ENCODE results near the gene HSD17B12. TPM values are rescaled to one million over a fixed set of nuclear protein-coding genes. Genes with fewer than 3 reads are reported as not detected.

Gene HSD17B12
- total RNA-seq, 1 experiment from 2014 or later = 112 TPM

DNA sequence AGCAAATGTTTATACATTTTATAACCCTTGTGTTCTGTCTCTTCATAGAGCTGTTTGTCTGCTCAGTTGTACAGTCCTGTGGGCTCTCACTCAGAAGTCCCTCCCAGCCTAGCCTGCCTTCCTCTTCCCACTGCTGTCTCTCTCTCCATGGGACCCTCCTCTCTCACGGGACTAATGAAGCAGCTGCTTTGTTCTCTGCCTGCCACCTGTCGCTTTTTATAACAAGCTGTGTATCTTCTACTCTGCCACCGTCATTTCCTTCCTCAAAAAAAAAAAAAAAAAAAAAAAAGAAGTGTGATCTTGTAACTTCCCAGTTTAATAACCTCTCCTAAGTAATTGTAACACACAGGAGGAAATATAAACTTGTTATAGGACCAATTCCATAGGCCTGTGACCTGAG lies 107.9 kb downstream of the HSD17B12 start:
- POLR2A ChIA-PET (ENCODE audit: unreplicated experiment) = interaction anchor here (0.6 kb wide), 1 partner anchor 160 kb away, joined by 7 read pairs; no protein-coding TSS in a partner anchor
- Histone ChIP-seq H2AFZ (no peak overlapping the region), H3F3A (ENCODE audit: insufficient read depth, low read depth) (no peaks in the 10 kb centered on the region), H3K9me3 (ENCODE audit: insufficient read depth, low read depth) (peaks cover 10% of the 10 kb centered on the region; the same call in 1 of the 2 replicates), H3K9me2 (ENCODE audit: insufficient read depth) (no peaks in the 10 kb centered on the region), H3K27me3 (ENCODE audit: insufficient read depth, low read depth) (no peaks in the 10 kb centered on the region), H3K79me2 (ENCODE audit: low read depth) (no peaks in the 10 kb centered on the region), H3K4me3 (no peak overlapping the region), H4K20me1 (ENCODE audit: insufficient read depth) (no peaks in the 10 kb centered on the region), H3K27ac (no peak overlapping the region), H3K36me3 (ENCODE audit: low read depth) (peaks cover 11% of the 10 kb centered on the region; the same call in 1 of the 2 replicates), H3K4me1 (replicated peaks; ENCODE audit: insufficient read depth) (peaks cover 11% of the 10 kb centered on the region), H3K4me2 (no peak overlapping the region)
- BruUV-seq (replicated peaks) = no TSS peak
- intact Hi-C loops (cut with micrococcal nuclease; ENCODE audit: unreplicated experiment) = no loop called here
- CTCF ChIA-PET = interaction anchor here (0.7 kb wide), 1 partner anchor 63 kb away, joined by 8 read pairs; no protein-coding TSS in a partner anchor
- no peak for DNase-seq
- TF ChIP-seq EZH2 (IDR thresholded peaks at IDR 0.05; ENCODE audit: low read depth) = no peak

DNA sequence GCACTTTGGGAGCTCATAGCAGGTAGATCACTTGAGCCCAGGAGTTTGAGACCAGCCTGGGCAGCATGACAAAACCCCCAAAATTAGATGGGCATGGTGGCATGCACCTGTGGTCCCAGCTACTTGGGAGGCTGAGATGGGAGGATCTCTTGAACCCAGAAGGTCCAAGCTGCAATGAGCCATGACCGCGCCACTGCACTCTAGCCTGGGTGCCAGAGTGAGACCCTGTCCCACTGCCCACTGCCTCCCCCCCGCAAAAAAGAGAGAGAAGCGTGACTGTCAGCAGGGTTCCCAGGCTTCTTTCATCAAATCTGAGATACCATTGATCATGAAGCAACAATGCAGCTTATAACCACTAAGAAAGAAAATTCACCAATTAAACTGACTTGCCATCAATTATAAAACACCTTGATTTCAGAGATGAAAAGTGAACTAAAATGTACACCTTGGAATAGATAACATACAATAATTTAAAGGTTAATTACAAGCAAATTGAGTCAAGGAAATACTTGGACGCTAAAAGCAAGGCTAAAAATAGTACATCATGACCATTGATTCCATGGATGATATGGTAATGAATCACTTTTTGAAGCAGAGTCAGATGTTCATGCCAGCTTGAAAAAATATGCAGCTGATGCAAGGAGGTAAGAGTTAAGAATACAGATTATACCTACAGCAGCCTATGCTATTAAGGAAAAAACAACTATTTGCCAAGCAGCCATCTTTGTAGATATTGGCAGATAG lies 109.3 kb downstream of the HSD17B12 start:
- TF ChIP-seq EZH2 (IDR thresholded peaks at IDR 0.05; ENCODE audit: low read depth) = no peak
- TF ChIP-seq, protein P1, sequence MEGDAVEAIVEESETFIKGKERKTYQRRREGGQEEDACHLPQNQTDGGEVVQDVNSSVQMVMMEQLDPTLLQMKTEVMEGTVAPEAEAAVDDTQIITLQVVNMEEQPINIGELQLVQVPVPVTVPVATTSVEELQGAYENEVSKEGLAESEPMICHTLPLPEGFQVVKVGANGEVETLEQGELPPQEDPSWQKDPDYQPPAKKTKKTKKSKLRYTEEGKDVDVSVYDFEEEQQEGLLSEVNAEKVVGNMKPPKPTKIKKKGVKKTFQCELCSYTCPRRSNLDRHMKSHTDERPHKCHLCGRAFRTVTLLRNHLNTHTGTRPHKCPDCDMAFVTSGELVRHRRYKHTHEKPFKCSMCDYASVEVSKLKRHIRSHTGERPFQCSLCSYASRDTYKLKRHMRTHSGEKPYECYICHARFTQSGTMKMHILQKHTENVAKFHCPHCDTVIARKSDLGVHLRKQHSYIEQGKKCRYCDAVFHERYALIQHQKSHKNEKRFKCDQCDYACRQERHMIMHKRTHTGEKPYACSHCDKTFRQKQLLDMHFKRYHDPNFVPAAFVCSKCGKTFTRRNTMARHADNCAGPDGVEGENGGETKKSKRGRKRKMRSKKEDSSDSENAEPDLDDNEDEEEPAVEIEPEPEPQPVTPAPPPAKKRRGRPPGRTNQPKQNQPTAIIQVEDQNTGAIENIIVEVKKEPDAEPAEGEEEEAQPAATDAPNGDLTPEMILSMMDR (conservative IDR thresholded peaks at IDR 0.05) = no peak
- H3K79me2 ChIP-seq (ENCODE audit: low read depth) = no peaks in the 10 kb centered on the region
- peak; percentile 3 to 69 for DNase-seq
- intact Hi-C loops (cut with micrococcal nuclease; ENCODE audit: unreplicated experiment) = no loop called here
- no peaks in the 10 kb centered on the region for H3K27me3 ChIP-seq (ENCODE audit: insufficient read depth, low read depth)
- H3K27ac ChIP-seq = peak overlapping the region; percentile 76
- H3K4me3 ChIP-seq = no peak overlapping the region
- 0 out of 2 replicates have a peak, but pooled peaks cover 5% of the 10 kb centered on the region for H3K36me3 ChIP-seq (ENCODE audit: low read depth)
- H3K4me2 ChIP-seq = peak overlapping the region; percentile 28; the same call in 1 of the 2 replicates
- ChIA-PET CTCF (no interaction called here), POLR2A (ENCODE audit: unreplicated experiment) (no interaction called here)
- no peaks in the 10 kb centered on the region for H3F3A ChIP-seq (ENCODE audit: insufficient read depth, low read depth)
- no peaks in the 10 kb centered on the region for H3K9me2 ChIP-seq (ENCODE audit: insufficient read depth)
- peaks cover 11% of the 10 kb centered on the region for H3K4me1 ChIP-seq (replicated peaks; ENCODE audit: insufficient read depth)
- no peak overlapping the region for H2AFZ ChIP-seq
- BruUV-seq (replicated peaks) = no TSS peak
- no peaks in the 10 kb centered on the region for H4K20me1 ChIP-seq (ENCODE audit: insufficient read depth)
- no peaks in the 10 kb centered on the region for H3K9me3 ChIP-seq (ENCODE audit: insufficient read depth, low read depth)

DNA sequence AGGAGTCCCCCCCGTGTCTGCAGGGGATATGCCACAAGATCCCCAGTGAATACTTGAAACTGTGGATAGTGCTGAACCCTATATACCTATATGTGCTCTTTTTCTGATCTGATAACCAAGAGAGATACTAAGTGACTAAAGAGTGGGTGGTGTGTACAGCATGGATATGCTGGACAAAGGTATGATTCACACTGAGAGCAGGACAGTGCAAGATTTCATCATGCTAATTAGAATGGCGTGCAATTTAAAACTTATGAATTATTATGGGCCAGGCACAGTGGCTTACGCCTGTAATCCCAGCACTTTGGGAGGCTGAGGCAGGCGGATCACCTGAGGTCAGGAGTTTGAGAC lies 109.9 kb downstream of the HSD17B12 start:
- Histone ChIP-seq H3K27me3 (ENCODE audit: insufficient read depth, low read depth) (no peaks in the 10 kb centered on the region), H2AFZ (no peak overlapping the region), H3K4me1 (replicated peaks; ENCODE audit: insufficient read depth) (peaks cover 11% of the 10 kb centered on the region), H3K79me2 (ENCODE audit: low read depth) (no peaks in the 10 kb centered on the region), H3K36me3 (ENCODE audit: low read depth) (0 out of 2 replicates have a peak, but pooled peaks cover 3% of the 10 kb centered on the region), H4K20me1 (ENCODE audit: insufficient read depth) (no peaks in the 10 kb centered on the region), H3K27ac (peak overlapping the region; percentile 76), H3K9me3 (ENCODE audit: insufficient read depth, low read depth) (no peaks in the 10 kb centered on the region), H3K4me3 (no peak overlapping the region), H3K9me2 (ENCODE audit: insufficient read depth) (no peaks in the 10 kb centered on the region), H3F3A (ENCODE audit: insufficient read depth, low read depth) (no peaks in the 10 kb centered on the region), H3K4me2 (peak overlapping the region; percentile 28; the same call in 1 of the 2 replicates)
- ChIA-PET POLR2A (ENCODE audit: unreplicated experiment) (no interaction called here), CTCF (no interaction called here)
- TF ChIP-seq, protein P1 (conservative IDR thresholded peaks at IDR 0.05) = no peak
- no peak for TF ChIP-seq EZH2 (IDR thresholded peaks at IDR 0.05; ENCODE audit: low read depth)
- intact Hi-C loops (cut with micrococcal nuclease; ENCODE audit: unreplicated experiment) = no loop called here
- no TSS peak for BruUV-seq (replicated peaks)
- peak in 1 of 2 experiments; percentile 1 for DNase-seq

All from PC-9 (cell line).